Kidney (tissue), 14 donors: ENCODE data around the gene GPC5. TPM values are rescaled to one million over a fixed set of nuclear protein-coding genes. Genes with fewer than 3 reads are reported as not detected.

Experiments
- DNase-seq, 5 donors: peaks; one replicate each; pipeline ENCODE4 v3.0.0-alpha.2; 2013 to 2020
- FAIRE-seq: peaks from 2 replicates; lab custom pipeline; 2012; peaks lifted over from hg19 to GRCh38; lab: Jason Lieb, UNC
- H3K27ac ChIP-seq, 2 donors: one replicate each; pipeline ENCODE4 v1.7.0; 2013; ENCODE audit warnings: low read depth in 2 of 2, low read length in 2 of 2, inconsistent platforms in 1 of 2
- H3K27me3 ChIP-seq: one replicate; pipeline ENCODE4 v1.7.1; 2013; ENCODE audit warnings: low read length, inconsistent platforms; ENCODE audit not compliant: control insufficient read depth, insufficient read depth
- H3K36me3 ChIP-seq, 3 donors: one replicate each; pipeline versions ENCODE4 v1.7.0 to v1.7.1; 2013; ENCODE audit warnings: low read length in 3 of 3, control low read depth in 1 of 3, inconsistent platforms in 1 of 3; ENCODE audit not compliant: insufficient read depth in 3 of 3, control insufficient read depth in 2 of 3
- H3K4me1 ChIP-seq, 3 donors: one replicate each; pipeline versions ENCODE4 v1.7.0 to v1.7.1; 2013; ENCODE audit warnings: low read length in 3 of 3, inconsistent platforms in 1 of 3, low read depth in 1 of 3; ENCODE audit not compliant: control insufficient read depth in 2 of 3, insufficient read depth in 2 of 3
- H3K4me3 ChIP-seq, 3 donors: one replicate each; pipeline versions ENCODE4 v1.7.0 to v1.8.1; 2013; ENCODE audit warnings: low read length in 3 of 3, control low read depth in 1 of 3, inconsistent platforms in 1 of 3
- H3K9ac ChIP-seq, 3 donors: one replicate each; pipeline versions ENCODE4 v1.7.0 to v1.7.1; 2013; ENCODE audit warnings: low read length in 3 of 3, control low read depth in 1 of 3, inconsistent platforms in 1 of 3
- H3K9me3 ChIP-seq, 3 donors: one replicate each; pipeline versions ENCODE4 v1.7.0 to v1.7.1; 2013; ENCODE audit warnings: low read length in 3 of 3, control low read depth in 1 of 3, inconsistent platforms in 1 of 3; ENCODE audit not compliant: control insufficient read depth in 2 of 3, insufficient read depth in 1 of 3
- CTCF ChIP-seq: IDR thresholded peaks from 3 replicates; pipeline ENCODE4 v1.5.1; 2012; ENCODE audit warnings: mild to moderate bottlenecking, moderate library complexity, borderline replicate concordance; ENCODE audit not compliant: insufficient read depth; ENCODE audit errors: extremely low read depth
- intact Hi-C: fragments of 100-400 bp; cut with DNase I; formaldehyde crosslinking; loops from one replicate; pipeline ENCODE4 v1.11.1; 2022
- polyA plus RNA-seq: library from polyadenylated mRNA; stranded (reverse); fragments of 350-450 nt; fragmentation: Illumina TruSeq; extraction: RNeasy Lipid Tissue Mini Kit (QIAGEN cat#74804); gene quantifications from one replicate; pipeline ENCODE4 v1.2.3, GENCODE V29; 2014; ENCODE audit warnings: low read depth, low replicate concordance; ENCODE audit not compliant: insufficient read depth
- total RNA-seq: library from RNA; stranded (reverse); fragmentation: NEBNext Ultra II Directional; extraction: Animal tissue kit (Norgen Biotek cat#: 25700); gene quantifications from one replicate; pipeline ENCODE4 v1.2.1, GENCODE V29; 2021
- donor health status: control.
- donor health status: control.
- donor health status: control.
- donor health status: control.
- donor health status: control.
- donor health status: DM: yes; HTN: yes; CAD: no.
- donor health status: Normal renal cell carcinoma (clear cell type).

Gene GPC5
- total and polyA plus RNA-seq, 2 donors from 2014 or later: 0.47 to 6.8 TPM

GRCh38 chr13:92054389-92054788, 656.0 kb downstream of the GPC5 start:
- H3K4me3 ChIP-seq: no peak overlapping the region
- H3K27ac ChIP-seq: no peak overlapping the region
- intact Hi-C loops: no loop called here
- no peaks in the 10 kb centered on the region for H3K27me3 ChIP-seq
- no peak for TF ChIP-seq CTCF
- no peak overlapping the region for H3K9ac ChIP-seq
- FAIRE-seq (no peak), DNase-seq (no peak)
- no peaks in the 10 kb centered on the region for H3K36me3 ChIP-seq
- no peaks in the 10 kb centered on the region for H3K9me3 ChIP-seq
- no peaks in the 10 kb centered on the region for H3K4me1 ChIP-seq

GRCh38 chr13:92074658-92075057, 676.2 kb downstream of the GPC5 start:
- Histone ChIP-seq H3K36me3 (no peaks in the 10 kb centered on the region), H3K9me3 (no peaks in the 10 kb centered on the region), H3K9ac (no peak overlapping the region), H3K4me3 (no peak overlapping the region), H3K27ac (no peak overlapping the region), H3K27me3 (no peaks in the 10 kb centered on the region), H3K4me1 (no peaks in the 10 kb centered on the region)
- peak; percentile 36 for TF ChIP-seq CTCF
- DNase-seq: peak in 2 of 5 donors; percentile 17 to 27
- no peak for FAIRE-seq
- intact Hi-C loops: no loop called here

- Histone ChIP-seq H3K4me3 (no peak overlapping the region), H3K4me1 (no peaks in the 10 kb centered on the region), H3K27me3 (no peaks in the 10 kb centered on the region), H3K27ac (no peak overlapping the region), H3K36me3 (no peaks in the 10 kb centered on the region), H3K9ac (no peak overlapping the region), H3K9me3 (no peaks in the 10 kb centered on the region)
- no peak for DNase-seq
- FAIRE-seq: no peak
- intact Hi-C loops: no loop called here
- no peak for TF ChIP-seq CTCF
These were observed 699.0 kb downstream of the GPC5 start for GRCh38 chr13:92097337-92097903.

- no peak overlapping the region for H3K9ac ChIP-seq
- no peak for TF ChIP-seq CTCF
- H3K4me3 ChIP-seq: no peak overlapping the region
- intact Hi-C loops: no loop called here
- FAIRE-seq (no peak), DNase-seq (peak in 1 of 5 donors; percentile 13)
- no peak overlapping the region for H3K27ac ChIP-seq
- no peaks in the 10 kb centered on the region for H3K9me3 ChIP-seq
- H3K36me3 ChIP-seq: no peaks in the 10 kb centered on the region
- H3K27me3 ChIP-seq: no peaks in the 10 kb centered on the region
- no peaks in the 10 kb centered on the region for H3K4me1 ChIP-seq
These were observed 703.4 kb downstream of the GPC5 start for GRCh38 chr13:92101801-92102200.
